Measurements from ENCODE around the gene BSN.

Gene BSN

DNA sequence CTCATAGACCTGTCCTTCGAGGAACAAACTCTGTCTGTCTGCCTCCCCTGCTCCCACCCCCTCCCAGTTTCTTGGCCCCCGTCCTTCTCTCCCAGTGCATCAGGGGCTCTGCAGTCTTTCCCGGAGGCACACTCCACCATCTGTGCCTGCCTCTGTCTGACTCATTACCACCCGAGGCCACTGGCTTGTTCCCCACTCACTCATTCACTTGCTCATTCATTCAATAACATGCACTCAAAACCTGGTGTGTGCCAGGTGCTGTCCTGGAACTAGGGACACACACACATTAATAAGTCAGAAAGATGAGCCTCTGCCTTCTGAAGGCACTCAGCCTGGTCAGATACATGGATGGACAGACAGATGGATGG, 152.8 kb downstream of the BSN start:
- no peaks in the 10 kb centered on the region for H3K27me3 Mint-ChIP-seq
- peaks cover 10% of the 10 kb centered on the region for H3K4me1 Mint-ChIP-seq (ENCODE audit: low read depth)
- H3K27ac Mint-ChIP-seq = no peak overlapping the region
- H3K9me3 Mint-ChIP-seq = no peaks in the 10 kb centered on the region
- intact Hi-C loops (cut with micrococcal nuclease) = no loop called here
- peaks cover 79% of the 10 kb centered on the region for H3K36me3 Mint-ChIP-seq (ENCODE audit: low read depth)
- no peak overlapping the region for H3K4me3 Mint-ChIP-seq

DNA sequence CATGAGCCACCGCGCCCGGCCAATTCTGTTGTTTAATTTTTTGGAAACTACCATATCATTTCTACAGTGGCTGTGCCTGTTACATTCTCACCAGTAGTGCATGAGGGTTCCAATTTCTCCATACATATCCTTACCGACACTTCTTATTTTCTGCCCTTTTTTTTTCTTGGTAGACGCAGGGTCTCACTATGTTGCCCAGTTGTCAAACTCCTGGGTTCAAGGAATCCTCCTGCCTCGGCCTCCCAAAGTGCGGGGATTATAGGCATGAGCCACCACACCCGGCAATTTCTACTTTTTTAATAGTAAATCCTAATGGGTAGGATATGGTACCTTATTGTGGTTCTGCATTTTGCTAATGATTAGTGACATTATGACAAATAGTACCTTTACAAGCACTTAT, 155.6 kb downstream of the BSN start:
- Mint-ChIP-seq H3K27ac (no peak overlapping the region), H3K27me3 (no peaks in the 10 kb centered on the region)
- intact Hi-C loops (cut with micrococcal nuclease) = no loop called here

DNA sequence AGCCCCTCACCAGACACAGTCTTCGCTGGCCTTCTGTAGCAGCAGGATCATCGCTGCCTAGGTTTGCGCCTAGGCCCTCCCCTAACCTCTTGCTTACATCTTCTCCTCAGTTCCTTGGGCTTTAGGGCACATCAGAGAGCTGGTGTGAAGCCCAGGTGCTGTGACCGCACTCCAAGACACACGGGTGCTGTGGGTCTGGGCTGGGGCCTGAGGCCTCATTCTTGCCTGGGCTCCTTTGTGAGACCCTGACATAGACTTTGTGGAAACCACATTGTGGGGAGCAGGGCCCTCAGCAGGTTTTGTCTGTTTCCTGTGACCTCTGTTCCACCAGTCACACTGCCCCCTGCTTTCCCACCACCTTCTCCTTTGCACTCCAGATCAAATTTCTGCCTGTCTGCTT, 157.2 kb downstream of the BSN start:
- H3K27ac Mint-ChIP-seq = no peak overlapping the region

More for the DNA sequence above, 155.6 kb downstream of the BSN start:
- no peaks in the 10 kb centered on the region for H3K9me3 Mint-ChIP-seq
- H3K36me3 Mint-ChIP-seq (ENCODE audit: low read depth) = peaks cover 69% of the 10 kb centered on the region
- peaks cover 15% of the 10 kb centered on the region for H3K4me1 Mint-ChIP-seq (ENCODE audit: low read depth)
- H3K4me3 Mint-ChIP-seq = no peak overlapping the region

DNA sequence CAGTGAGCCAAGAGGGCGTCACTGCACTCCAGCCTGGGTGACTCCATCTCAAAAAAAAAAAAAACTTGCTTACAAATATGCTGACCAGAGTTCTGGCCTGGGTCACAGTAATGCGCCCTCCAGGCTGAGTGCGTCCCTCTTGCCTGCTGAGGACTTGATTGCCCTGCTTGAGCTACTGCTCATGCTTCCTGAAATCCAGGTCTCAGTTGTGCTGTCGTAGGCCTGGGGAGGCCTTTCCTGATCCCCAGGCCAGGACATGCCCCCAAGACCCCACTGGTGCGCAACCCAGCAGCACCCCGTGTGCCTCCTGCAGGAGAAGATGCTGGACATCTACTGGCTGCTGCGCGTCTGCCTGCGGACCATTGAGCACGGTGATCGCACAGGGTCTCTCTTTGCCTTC, 157.9 kb downstream of the BSN start:
- Mint-ChIP-seq H3K27ac (no peak overlapping the region), H3K36me3 (ENCODE audit: low read depth) (peaks cover 64% of the 10 kb centered on the region), H3K27me3 (no peaks in the 10 kb centered on the region), H3K9me3 (no peaks in the 10 kb centered on the region), H3K4me1 (ENCODE audit: low read depth) (peaks cover 18% of the 10 kb centered on the region), H3K4me3 (no peak overlapping the region)
- intact Hi-C loops (cut with micrococcal nuclease) = no loop called here

More for the DNA sequence above, 157.2 kb downstream of the BSN start:
- H3K4me3 Mint-ChIP-seq = no peak overlapping the region
- H3K36me3 Mint-ChIP-seq (ENCODE audit: low read depth) = peaks cover 69% of the 10 kb centered on the region
- intact Hi-C loops (cut with micrococcal nuclease) = no loop called here
- H3K27me3 Mint-ChIP-seq = no peaks in the 10 kb centered on the region
- no peaks in the 10 kb centered on the region for H3K9me3 Mint-ChIP-seq
- H3K4me1 Mint-ChIP-seq (ENCODE audit: low read depth) = peaks cover 15% of the 10 kb centered on the region

DNA sequence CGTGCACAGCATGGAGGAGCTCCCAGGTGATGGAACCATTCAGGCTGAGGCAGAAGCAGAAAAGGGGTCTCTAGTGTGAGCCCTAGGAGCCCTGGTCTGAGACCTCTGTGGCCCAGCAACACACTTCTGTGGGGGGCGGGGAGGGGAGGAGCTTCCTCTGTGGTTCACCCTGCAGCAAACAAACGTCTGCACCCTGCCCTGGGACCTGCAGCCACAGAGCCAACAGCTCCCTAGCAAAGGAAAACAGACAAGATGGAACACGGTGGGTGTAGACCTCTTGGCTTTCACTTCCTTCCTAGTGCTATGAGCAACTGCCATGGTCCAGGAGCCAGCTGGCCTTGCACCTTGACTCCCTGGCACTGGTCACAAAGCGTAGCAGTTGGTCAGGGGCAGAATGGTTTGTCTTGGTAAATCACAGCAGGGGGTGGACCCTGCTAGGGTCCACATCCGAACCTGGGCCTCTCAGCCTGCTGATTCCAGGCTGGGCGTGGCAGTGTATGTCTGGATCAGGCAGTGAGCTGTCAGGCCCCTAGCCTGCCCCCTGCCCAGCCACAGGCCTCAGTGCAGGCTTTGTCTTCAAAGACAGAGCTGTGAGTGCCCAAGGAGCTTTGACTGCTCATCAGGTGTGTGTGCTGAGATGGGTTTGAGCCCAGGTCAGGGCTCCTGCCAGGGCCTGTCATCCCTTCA, 158.5 kb downstream of the BSN start:
- H3K9me3 Mint-ChIP-seq = no peaks in the 10 kb centered on the region

GRCh38 chr3:49713336-49714105, 159.2 kb downstream of the BSN start:
- intact Hi-C loops (cut with micrococcal nuclease) = no loop called here
- Mint-ChIP-seq H3K36me3 (ENCODE audit: low read depth) (peaks cover 59% of the 10 kb centered on the region), H3K27ac (no peak overlapping the region), H3K9me3 (no peaks in the 10 kb centered on the region), H3K27me3 (peaks cover 7% of the 10 kb centered on the region), H3K4me3 (no peak overlapping the region), H3K4me1 (ENCODE audit: low read depth) (peaks cover 27% of the 10 kb centered on the region)

More for the DNA sequence above, 158.5 kb downstream of the BSN start:
- H3K4me3 Mint-ChIP-seq = no peak overlapping the region
- H3K36me3 Mint-ChIP-seq (ENCODE audit: low read depth) = peaks cover 59% of the 10 kb centered on the region
- peaks cover 3% of the 10 kb centered on the region for H3K27me3 Mint-ChIP-seq
- peaks cover 24% of the 10 kb centered on the region for H3K4me1 Mint-ChIP-seq (ENCODE audit: low read depth)
- intact Hi-C loops (cut with micrococcal nuclease) = no loop called here
- peak overlapping the region; percentile 14 for H3K27ac Mint-ChIP-seq

GRCh38 chr3:49714728-49715550, 160.7 kb downstream of the BSN start:
- Mint-ChIP-seq H3K4me1 (ENCODE audit: low read depth) (peaks cover 41% of the 10 kb centered on the region), H3K27ac (no peak overlapping the region), H3K9me3 (no peaks in the 10 kb centered on the region), H3K27me3 (peaks cover 12% of the 10 kb centered on the region), H3K36me3 (ENCODE audit: low read depth) (peaks cover 62% of the 10 kb centered on the region), H3K4me3 (no peak overlapping the region)
- intact Hi-C loops (cut with micrococcal nuclease) = no loop called here

- intact Hi-C loops (cut with micrococcal nuclease) = no loop called here
- Mint-ChIP-seq H3K4me3 (no peak overlapping the region), H3K27ac (no peak overlapping the region), H3K36me3 (ENCODE audit: low read depth) (peaks cover 70% of the 10 kb centered on the region), H3K9me3 (no peaks in the 10 kb centered on the region), H3K27me3 (peaks cover 12% of the 10 kb centered on the region), H3K4me1 (ENCODE audit: low read depth) (peaks cover 47% of the 10 kb centered on the region)
Measured at GRCh38 chr3:49715611-49716121, 161.4 kb downstream of the BSN start.

DNA sequence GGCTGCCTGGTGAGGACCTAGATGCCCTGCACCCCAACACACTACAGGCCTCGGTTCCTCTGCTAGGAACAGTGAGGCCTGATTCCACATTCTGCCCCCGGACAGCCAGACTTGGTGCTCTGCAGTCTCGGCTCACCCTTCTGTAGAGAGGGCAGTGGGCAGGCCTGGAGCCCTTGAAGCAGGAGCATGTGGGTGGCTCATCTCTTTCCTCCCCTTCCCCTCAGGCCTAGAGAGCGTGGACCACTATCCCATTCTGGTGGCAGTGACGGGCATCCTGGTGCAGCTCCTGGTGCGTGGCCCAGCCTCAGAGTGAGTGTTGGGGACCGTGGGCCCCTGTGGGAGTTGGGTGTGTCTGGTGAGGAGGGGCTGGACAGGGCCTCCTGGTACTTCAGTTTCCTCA, 161.9 kb downstream of the BSN start:
- H3K36me3 Mint-ChIP-seq (ENCODE audit: low read depth) = peaks cover 71% of the 10 kb centered on the region
- no peak overlapping the region for H3K27ac Mint-ChIP-seq
- intact Hi-C loops (cut with micrococcal nuclease) = no loop called here
- peaks cover 52% of the 10 kb centered on the region for H3K4me1 Mint-ChIP-seq (ENCODE audit: low read depth)
- no peaks in the 10 kb centered on the region for H3K9me3 Mint-ChIP-seq
- H3K27me3 Mint-ChIP-seq = peaks cover 12% of the 10 kb centered on the region
- no peak overlapping the region for H3K4me3 Mint-ChIP-seq

- intact Hi-C loops (cut with micrococcal nuclease) = no loop called here
- no peaks in the 10 kb centered on the region for H3K9me3 Mint-ChIP-seq
- peaks cover 71% of the 10 kb centered on the region for H3K36me3 Mint-ChIP-seq (ENCODE audit: low read depth)
- no peak overlapping the region for H3K4me3 Mint-ChIP-seq
- peaks cover 12% of the 10 kb centered on the region for H3K27me3 Mint-ChIP-seq
- H3K4me1 Mint-ChIP-seq (ENCODE audit: low read depth) = peaks cover 56% of the 10 kb centered on the region
- no peak overlapping the region for H3K27ac Mint-ChIP-seq
Measured at GRCh38 chr3:49716691-49717210, 162.5 kb downstream of the BSN start.

DNA sequence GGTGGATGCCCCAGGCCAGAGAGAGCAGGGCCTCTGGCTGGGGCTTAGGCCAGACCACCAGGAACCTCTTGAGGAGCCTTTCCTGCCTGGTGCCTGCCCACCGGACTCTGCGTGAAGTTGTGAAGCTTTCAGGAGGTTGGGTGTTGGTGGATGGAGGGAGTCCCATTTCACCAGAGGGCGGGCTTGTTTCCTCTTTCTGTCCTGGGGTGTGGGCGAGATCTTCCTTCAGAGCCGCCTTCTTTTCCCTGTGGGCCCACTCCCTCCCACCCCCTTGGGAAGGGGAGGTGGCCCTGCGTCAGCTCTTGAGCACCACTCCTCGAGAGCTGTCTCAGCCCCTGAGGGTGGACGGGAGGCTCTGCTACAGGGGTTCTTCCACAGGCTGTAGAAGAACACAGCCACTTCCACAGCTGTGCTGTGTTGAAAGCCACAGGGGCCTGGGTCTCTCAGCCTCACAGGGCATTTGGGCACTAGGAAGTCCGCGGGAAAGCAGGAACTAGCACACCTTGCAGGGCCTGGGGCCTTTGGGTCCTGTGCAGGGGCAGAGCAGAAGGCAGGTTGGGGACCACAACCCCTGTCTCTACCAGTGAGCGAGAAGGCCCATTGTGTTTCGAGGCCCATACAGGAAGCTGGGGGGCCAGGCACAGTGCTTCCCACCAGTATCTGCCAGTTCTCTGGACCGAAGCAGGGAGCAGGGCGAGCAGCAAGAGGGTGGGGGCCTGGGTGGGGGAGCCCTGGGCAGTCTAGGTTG, 163.1 kb downstream of the BSN start:
- Mint-ChIP-seq H3K9me3 (no peaks in the 10 kb centered on the region), H3K27ac (peak overlapping the region; percentile 45), H3K27me3 (peaks cover 12% of the 10 kb centered on the region), H3K4me3 (no peak overlapping the region), H3K4me1 (ENCODE audit: low read depth) (peaks cover 56% of the 10 kb centered on the region), H3K36me3 (ENCODE audit: low read depth) (peaks cover 71% of the 10 kb centered on the region)
- intact Hi-C loops (cut with micrococcal nuclease) = no loop called here

- Mint-ChIP-seq H3K4me3 (peak overlapping the region; percentile 76), H3K4me1 (ENCODE audit: low read depth) (peaks cover 57% of the 10 kb centered on the region), H3K27me3 (peaks cover 12% of the 10 kb centered on the region), H3K36me3 (ENCODE audit: low read depth) (peaks cover 74% of the 10 kb centered on the region), H3K27ac (no peak overlapping the region), H3K9me3 (no peaks in the 10 kb centered on the region)
- intact Hi-C loops (cut with micrococcal nuclease) = no loop called here
Measured at GRCh38 chr3:49717959-49718857, 163.9 kb downstream of the BSN start.
